Mesothelial cell of epicardium (in vitro differentiated cells): ENCODE data around the gene DHX9. TPM values are rescaled to one million over a fixed set of nuclear protein-coding genes. Genes with fewer than 3 reads are reported as not detected.

ENCODE experiments used
- DNase-seq, 2 experiments: peaks; one replicate each; pipeline ENCODE4 v3.0.0; 2021; ENCODE audit warnings: low spot score in 2 of 2; ENCODE audit not compliant: unreplicated experiment in 2 of 2
- H3K27ac Mint-ChIP-seq: 2 replicates; pipeline ENCODE4 v1.8.0; 2021; ENCODE audit warnings: mixed read lengths
- H3K27me3 Mint-ChIP-seq: 2 replicates; pipeline ENCODE4 v1.8.0; 2021; ENCODE audit warnings: low read depth, mixed read lengths
- H3K36me3 Mint-ChIP-seq: 2 replicates; pipeline ENCODE4 v1.8.0; 2021; ENCODE audit warnings: mixed read lengths
- H3K4me1 Mint-ChIP-seq: 2 replicates; pipeline ENCODE4 v1.8.0; 2021; ENCODE audit warnings: mixed read lengths
- H3K4me3 Mint-ChIP-seq: 2 replicates; pipeline ENCODE4 v1.8.0; 2021; ENCODE audit warnings: mild to moderate bottlenecking, moderate library complexity, mixed read lengths
- H3K9me3 Mint-ChIP-seq: 2 replicates; pipeline ENCODE4 v1.8.0; 2021; ENCODE audit warnings: mixed read lengths
- CTCF ChIP-seq: fragments of 200-600 bp; sonication (generic); IDR thresholded peaks from one replicate; pipeline ENCODE4 v1.5.0; 2021; ENCODE audit warnings: antibody characterized with exemption; ENCODE audit not compliant: unreplicated experiment
- total RNA-seq: library from RNA; stranded (reverse); gene quantifications from 3 replicates; pipeline ENCODE4 v1.2.1, GENCODE V29; 2021

Gene DHX9
- total RNA-seq, 1 donor from 2014 or later: 250 TPM

DNA sequence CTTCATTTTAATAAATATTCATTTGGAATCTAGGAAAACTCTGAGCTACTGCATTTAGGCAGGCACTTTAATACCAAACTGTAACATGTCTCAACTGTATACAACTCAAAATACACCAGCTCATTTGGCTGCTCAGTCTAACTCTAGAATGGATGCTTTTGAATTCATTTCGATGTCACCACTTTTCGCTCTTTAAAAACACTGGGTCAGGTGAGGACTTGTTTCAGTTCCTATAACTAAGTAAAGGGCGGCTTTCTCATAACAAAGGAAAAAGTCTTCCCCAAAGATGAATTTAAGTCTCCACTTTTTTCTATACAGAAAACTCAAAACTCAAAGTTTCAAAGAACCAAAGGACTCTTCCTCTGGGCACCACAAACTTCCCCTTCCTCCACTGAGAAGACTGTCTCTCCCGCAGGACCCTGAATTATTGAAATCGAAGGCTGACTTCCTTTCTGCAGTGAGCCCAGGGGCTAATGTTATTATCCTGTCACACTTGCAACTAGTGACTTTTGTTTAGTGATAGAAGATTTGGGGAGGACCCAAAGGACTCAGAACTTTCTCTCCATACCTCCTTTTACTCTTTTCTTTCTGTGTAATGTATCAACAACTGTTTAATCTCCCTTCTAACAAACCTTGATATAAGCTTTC is 9.7 kb upstream of the DHX9 start:
- no peaks in the 10 kb centered on the region for H3K27me3 Mint-ChIP-seq
- no peak for DNase-seq
- H3K27ac Mint-ChIP-seq: no peak overlapping the region
- H3K4me3 Mint-ChIP-seq: no peak overlapping the region
- no peak for TF ChIP-seq CTCF
- peaks cover 5% of the 10 kb centered on the region for H3K36me3 Mint-ChIP-seq
- H3K4me1 Mint-ChIP-seq: no peaks in the 10 kb centered on the region
- no peaks in the 10 kb centered on the region for H3K9me3 Mint-ChIP-seq

DNA sequence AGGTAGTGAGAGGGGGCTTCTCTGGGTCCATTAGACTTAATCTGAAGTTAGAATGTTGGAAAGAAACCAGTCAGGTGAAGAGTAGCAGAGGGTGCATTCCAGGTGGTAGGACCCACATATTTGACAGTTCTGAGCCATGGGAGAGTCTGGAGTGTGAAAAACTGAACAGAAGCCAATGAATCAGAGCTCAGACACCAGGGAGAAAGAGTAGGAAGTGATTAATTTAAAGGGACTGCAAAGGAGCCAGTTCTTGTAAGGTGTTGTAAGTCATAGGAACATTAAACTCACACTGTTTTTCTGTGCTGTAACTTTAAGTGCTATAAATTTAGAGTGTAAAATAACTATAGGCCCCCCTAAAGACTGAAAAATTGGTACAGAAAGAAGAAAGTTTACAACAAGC is 5.9 kb upstream of the DHX9 start:
- no peaks in the 10 kb centered on the region for H3K4me1 Mint-ChIP-seq

DNA sequence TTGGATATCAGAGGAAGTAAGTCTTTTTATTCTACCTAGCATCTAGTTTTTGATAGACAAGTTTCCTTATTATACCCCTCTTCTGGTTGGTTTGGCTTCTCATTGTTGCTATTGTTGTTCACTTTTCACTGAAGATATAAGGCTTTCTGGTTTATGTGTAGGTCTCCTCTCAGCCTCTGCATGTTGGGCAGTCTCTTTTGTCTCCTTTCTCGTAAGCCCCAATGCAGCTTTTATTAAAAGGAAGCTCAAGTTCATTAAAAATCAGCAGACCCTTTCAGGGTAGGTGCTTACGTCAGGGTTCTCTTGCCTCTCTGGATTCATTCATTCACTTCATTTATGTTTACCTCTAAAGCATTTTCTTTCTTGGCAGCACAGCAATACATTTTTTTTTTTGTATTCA is 4.8 kb upstream of the DHX9 start:
- H3K36me3 Mint-ChIP-seq: no peaks in the 10 kb centered on the region
- H3K27me3 Mint-ChIP-seq: no peaks in the 10 kb centered on the region
- H3K27ac Mint-ChIP-seq: no peak overlapping the region
- H3K9me3 Mint-ChIP-seq: no peaks in the 10 kb centered on the region
- peaks cover 3% of the 10 kb centered on the region for H3K4me1 Mint-ChIP-seq
- no peak for DNase-seq
- TF ChIP-seq CTCF: no peak
- no peak overlapping the region for H3K4me3 Mint-ChIP-seq

More for the DNA sequence above, 5.9 kb upstream of the DHX9 start:
- Mint-ChIP-seq H3K27ac (no peak overlapping the region), H3K9me3 (no peaks in the 10 kb centered on the region), H3K4me3 (no peak overlapping the region), H3K27me3 (no peaks in the 10 kb centered on the region), H3K36me3 (no peaks in the 10 kb centered on the region)
- DNase-seq: no peak
- TF ChIP-seq CTCF: no peak

- Mint-ChIP-seq H3K36me3 (no peaks in the 10 kb centered on the region), H3K27me3 (no peaks in the 10 kb centered on the region), H3K27ac (no peak overlapping the region), H3K4me3 (no peak overlapping the region), H3K9me3 (no peaks in the 10 kb centered on the region), H3K4me1 (peaks cover 12% of the 10 kb centered on the region)
- TF ChIP-seq CTCF: no peak
- DNase-seq: no peak
Observed at GRCh38 chr1:182835806-182836205, 3.3 kb upstream of the DHX9 start.

- Mint-ChIP-seq H3K27ac (peak overlapping the region; percentile 98), H3K4me1 (peaks cover 41% of the 10 kb centered on the region), H3K9me3 (no peaks in the 10 kb centered on the region), H3K4me3 (peak overlapping the region; percentile 91), H3K27me3 (no peaks in the 10 kb centered on the region), H3K36me3 (peaks cover 8% of the 10 kb centered on the region)
- DNase-seq: no peak
- no peak for TF ChIP-seq CTCF
Observed at GRCh38 chr1:182841368-182841988, 2.3 kb downstream of the DHX9 start.
